K562 (cell line): ENCODE results near the gene EFCAB9. TPM values are rescaled to one million over a fixed set of nuclear protein-coding genes. Genes with fewer than 3 reads are reported as not detected.

Experiments
- ATAC-seq: fragments of 200-7000 bp; cut with Tn5 transposase; 3 replicates; pipeline ENCODE4 v1.9.1; 2020; ENCODE audit warnings: moderate library complexity
- BruUV-seq: library from RNA; stranded (reverse); fragments of 400-500 nt; replicated peaks from 2 replicates; lab custom pipeline; 2021; lab: Mats Ljungman, UMichigan
- CTCF ChIA-PET: fragments of 300-600 bp; formaldehyde crosslinking; extraction: SDS; loops from one replicate; lab custom pipeline; 2021; ENCODE audit warnings: low intra/inter-chr PET ratio; lab: Yijun Ruan, JAX
- POLR2A ChIA-PET: fragments of 300-600, 350-650 bp; sonication (Branson Sonifier 250); formaldehyde crosslinking; extraction: SDS; loops from one replicate; lab custom pipeline; 2021; ENCODE audit warnings: antibody characterized with exemption, inconsistent platforms; lab: Yijun Ruan, JAX
- DNase-seq, 4 experiments: peaks; one replicate each; pipeline versions ENCODE4 v3.0.0 to v3.0.0-alpha.2; 2011 to 2018; ENCODE audit warnings: low spot score in 3 of 4, mixed read lengths in 3 of 4; ENCODE audit errors: extremely low read depth in 1 of 4
- FAIRE-seq: peaks from 2 replicates; lab custom pipeline; 2011; peaks lifted over from hg19 to GRCh38; lab: Jason Lieb, UNC
- H2AFZ ChIP-seq: 2 replicates; pipeline ENCODE4 v1.6.0; 2011; ENCODE audit warnings: low read depth, low read length, control low read depth, inconsistent platforms
- H3K27ac ChIP-seq: fragments of 200-600 bp; 3 replicates; pipeline ENCODE4 v1.8.0; 2011; ENCODE audit warnings: low read depth, mild to moderate bottlenecking, control low read depth, inconsistent platforms, low read length, moderate library complexity, mixed read lengths; ENCODE audit errors: extremely low read depth
- H3K27me3 ChIP-seq, 2 experiments: fragments of 300-600 bp in 1 of 2; 2 replicates in 1 of 2; 3 replicates in 1 of 2; pipeline versions ENCODE4 v1.6.0 to v1.8.0; 2011; ENCODE audit warnings: inconsistent platforms in 2 of 2, low read length in 2 of 2, mild to moderate bottlenecking in 1 of 2, mixed read lengths in 1 of 2, moderate library complexity in 1 of 2; ENCODE audit not compliant: control insufficient read depth in 2 of 2, insufficient read depth in 2 of 2
- H3K36me3 ChIP-seq: fragments of 300-600 bp; 3 replicates; pipeline ENCODE4 v1.8.0; 2011; ENCODE audit warnings: mild to moderate bottlenecking, low read length, inconsistent platforms; ENCODE audit not compliant: control insufficient read depth, insufficient read depth
- H3K4me1 ChIP-seq, 2 experiments: fragments of 200-600 bp in 1 of 2; replicated peaks in 1 of 2; 2 replicates in 1 of 2; 3 replicates in 1 of 2; pipeline versions ENCODE4 v1.5.1 to v1.8.0; 2011; ENCODE audit warnings: inconsistent platforms in 2 of 2, low read length in 2 of 2, mild to moderate bottlenecking in 1 of 2, mixed read lengths in 1 of 2, moderate library complexity in 1 of 2; ENCODE audit not compliant: control insufficient read depth in 2 of 2, insufficient read depth in 2 of 2
- H3K4me2 ChIP-seq: 2 replicates; pipeline ENCODE4 v1.6.1; 2011; ENCODE audit warnings: low read length, control low read depth, inconsistent platforms, mixed read lengths; ENCODE audit not compliant: insufficient read depth
- H3K4me3 ChIP-seq: fragments of 200-600 bp; sonication (generic), shearing (Covaris generic); 2 replicates; pipeline ENCODE4 v1.5.1; 2016; ENCODE audit warnings: control low read depth, inconsistent platforms
- H3K79me2 ChIP-seq: fragments of 200-600 bp; 3 replicates; pipeline ENCODE4 v1.8.0; 2011; ENCODE audit warnings: low read length, inconsistent platforms; ENCODE audit not compliant: control insufficient read depth, insufficient read depth
- H3K9ac ChIP-seq, 2 experiments: 2 replicates each; pipeline versions ENCODE4 v1.6.0 to v1.6.1; 2011; ENCODE audit warnings: low read depth in 2 of 2, low read length in 2 of 2, control low read depth in 1 of 2, inconsistent platforms in 1 of 2, mild to moderate bottlenecking in 1 of 2, mixed read lengths in 1 of 2; ENCODE audit not compliant: insufficient read depth in 1 of 2
- H3K9me1 ChIP-seq: one replicate; pipeline ENCODE4 v1.6.0; 2011; ENCODE audit warnings: inconsistent platforms, mild to moderate bottlenecking, low read length, moderate library complexity; ENCODE audit not compliant: control insufficient read depth, insufficient read depth
- H3K9me3 ChIP-seq: replicated peaks from 2 replicates; pipeline ENCODE4 v1.5.1; 2011; ENCODE audit warnings: low read depth, low read length, inconsistent platforms; ENCODE audit not compliant: control insufficient read depth, insufficient read depth
- H4K20me1 ChIP-seq: replicated peaks from 2 replicates; pipeline ENCODE4 v1.6.1; 2011; ENCODE audit warnings: low read length, inconsistent platforms, mixed read lengths; ENCODE audit not compliant: control insufficient read depth, insufficient read depth
- ASH1L ChIP-seq: fragments of 450-650 bp; IDR thresholded peaks from 2 replicates; pipeline ENCODE4 v1.6.1; 2018; ENCODE audit warnings: borderline replicate concordance, mild to moderate bottlenecking, low read depth; ENCODE audit not compliant: partially characterized antibody
- BACH1 ChIP-seq: fragments of 200-800 bp; sonication (Bioruptor generic); IDR thresholded peaks from 2 replicates; pipeline ENCODE4 v1.6.1; 2016; ENCODE audit warnings: missing genetic modification characterization, missing compliant biosample characterization
- CCNT2 ChIP-seq: IDR thresholded peaks from 2 replicates; pipeline ENCODE4 v1.6.1; 2011; ENCODE audit warnings: borderline replicate concordance, low read depth, mild to moderate bottlenecking, moderate library complexity, mixed read lengths, low read length; ENCODE audit not compliant: insufficient read length; ENCODE audit errors: extremely low read depth
- COPS2 ChIP-seq: fragments of 450-650 bp; conservative IDR thresholded peaks from 2 replicates; pipeline ENCODE4 v1.6.1; 2016; ENCODE audit warnings: mild to moderate bottlenecking, moderate library complexity
- CTCF ChIP-seq, 3 experiments: IDR thresholded peaks in 2 of 3; conservative IDR thresholded peaks in 1 of 3; 2 replicates each; pipeline ENCODE4 v1.5.1; 2011 to 2012; ENCODE audit warnings: low read length in 3 of 3, mild to moderate bottlenecking in 3 of 3, control low read depth in 2 of 3, improper control_type of control experiment in 1 of 3, inconsistent platforms in 1 of 3, low read depth in 1 of 3, mixed read lengths in 1 of 3, moderate library complexity in 1 of 3; ENCODE audit not compliant: insufficient read depth in 2 of 3
- IFI16 ChIP-seq: fragments of 250-450 bp; sonication (Bioruptor Pico); IDR thresholded peaks from 2 replicates; pipeline ENCODE4 v2.1.2; 2022; ENCODE audit warnings: mild to moderate bottlenecking, inconsistent platforms
- KDM5B ChIP-seq: fragments of 200-600 bp; sonication (generic); IDR thresholded peaks from 2 replicates; pipeline ENCODE4 v1.6.1; 2012; ENCODE audit warnings: low read depth, mild to moderate bottlenecking, moderate library complexity, low read length, control low read depth, inconsistent platforms; ENCODE audit not compliant: insufficient replicate concordance
- MLX ChIP-seq, 2 experiments: fragments of 450-650 bp in 1 of 2; sonication (generic) in 1 of 2; formaldehyde crosslinking; conservative IDR thresholded peaks; 2 replicates each; pipeline versions ENCODE4 v1.4.0 to v1.8.1; 2020 to 2022; ENCODE audit warnings: mild to moderate bottlenecking in 1 of 2, missing genetic modification reagents in 1 of 2
- MXI1 ChIP-seq: IDR thresholded peaks from 2 replicates; pipeline ENCODE4 v1.6.1; 2011; ENCODE audit warnings: low read depth, mild to moderate bottlenecking, improper control_type of control experiment, low read length
- NCOA6 ChIP-seq: fragments of 450-650 bp; IDR thresholded peaks from 2 replicates; pipeline ENCODE4 v1.6.1; 2017; ENCODE audit warnings: mild to moderate bottlenecking
- RBFOX2 ChIP-seq: fragments of 200-400 bp; formaldehyde crosslinking; IDR thresholded peaks from 2 replicates; pipeline ENCODE4 v1.6.1; 2017; ENCODE audit warnings: low read depth, mild to moderate bottlenecking, low read length, moderate library complexity
- RFX7 ChIP-seq: fragments of 250-450 bp; sonication (Bioruptor Pico); IDR thresholded peaks from 2 replicates; pipeline ENCODE4 v1.5.1; 2021; ENCODE audit warnings: mild to moderate bottlenecking
- TSHZ1 ChIP-seq: fragments of 250-450 bp; sonication (Bioruptor Pico); IDR thresholded peaks from 2 replicates; pipeline ENCODE4 v1.4.0; 2020; ENCODE audit warnings: mild to moderate bottlenecking, moderate library complexity
- ZC3H8 ChIP-seq: fragments of 450-650 bp; IDR thresholded peaks from 2 replicates; pipeline ENCODE4 v1.6.1; 2017
- WGBS: fragments of 100-300 bp; shearing (Covaris generic); methylation state at CpG from one replicate; pipeline ENCODE4 v1.1.6; 2016; ENCODE audit warnings: low coverage, mixed read lengths; ENCODE audit not compliant: insufficient coverage; ENCODE audit errors: missing lambda C conversion rate; 5-methylcytosine and 5-hydroxymethylcytosine counted together
- in situ Hi-C: fragments of 300-500 bp; cut with MboI; formaldehyde crosslinking; loops from 4 replicates; pipeline ENCODE4 v1.15.0; 2018; ENCODE audit warnings: inconsistent platforms, mixed read lengths
- intact Hi-C: fragments of 100-400 bp; cut with micrococcal nuclease; formaldehyde crosslinking; loops from 2 replicates; pipeline ENCODE4 v1.14.2; 2022
- polyA plus RNA-seq, 8 experiments: library from polyadenylated mRNA; depleted of rRNA in 4 of 8; stranded (reverse) in 5 of 8; unstranded in 3 of 8; fragments of >200 nt; fragmentation: Nextera tagmentation in 2 of 8; fragmentation: Illumina TruSeq in 1 of 8; extraction: Ambion mirVana in 2 of 8; extraction: Trizol in 1 of 8; gene quantifications; 2 replicates each; pipeline versions ENCODE4 v1.2.1 to v1.2.3, GENCODE V29; 2011 to 2014; ENCODE audit warnings: inconsistent platforms in 1 of 8, missing spikeins in 1 of 8
- total RNA-seq, 7 experiments: library from RNA; depleted of rRNA in 6 of 7; stranded (reverse); fragments of >200 nt in 6 of 7; fragmentation: Illumina TruSeq in 2 of 7; extraction: Trizol in 2 of 7; gene quantifications; 2 replicates each; pipeline versions ENCODE4 v1.2.1 to v1.2.3, GENCODE V29; 2011 to 2021; ENCODE audit warnings: low replicate concordance in 1 of 7

Gene EFCAB9
- total and polyA plus RNA-seq, 9 of the 15 experiments (the other 6 are each of a cell fraction or from before 2014, with no cell fraction given): not detected

GRCh38 chr5:172165465-172165864 is 28.5 kb upstream of the EFCAB9 start (continued):
- TF ChIP-seq TSHZ1 (CRISPR knock-in tag) (no peak), MLX (CRISPR knock-in tag; conservative IDR thresholded peaks at IDR 0.05) (no peak)

- no peak for FAIRE-seq
- no peaks in the 10 kb centered on the region for H3K79me2 ChIP-seq
- POLR2A ChIA-PET: no interaction called here
- TF ChIP-seq CCNT2: no peak
- TF ChIP-seq RBFOX2: no peak
- no peak for TF ChIP-seq CTCF (IDR thresholded peaks at IDR 0.05 in 2 of 3, conservative IDR thresholded peaks at IDR 0.05 in 1 of 3; ENCODE audit: insufficient read depth in 2 of 3, low read depth in 1 of 3, low read length in 3 of 3)
- no peak for TF ChIP-seq MXI1
- no peak for TF ChIP-seq KDM5B
- no peak for TF ChIP-seq RFX7 (CRISPR knock-in tag)
- no peak for TF ChIP-seq COPS2
- TF ChIP-seq IFI16 (CRISPR knock-in tag): no peak
- no peak for TF ChIP-seq ASH1L
- no peak for TF ChIP-seq NCOA6
- TF ChIP-seq BACH1 (tag): no peak
- TF ChIP-seq ZC3H8: no peak
Measured at GRCh38 chr5:172166030-172166826, 27.7 kb upstream of the EFCAB9 start.

More at GRCh38 chr5:172166030-172166826, 27.7 kb upstream of the EFCAB9 start:
- no peak for ATAC-seq
- Histone ChIP-seq H3K9ac (no peak overlapping the region), H2AFZ (no peak overlapping the region), H3K4me3 (no peak overlapping the region), H3K36me3 (no peaks in the 10 kb centered on the region), H4K20me1 (no peaks in the 10 kb centered on the region), H3K27me3 (peaks cover 0 to 8% of the 10 kb centered on the region in 2 experiments; a peak in 3 of 5 replicates), H3K4me2 (no peak overlapping the region), H3K27ac (no peak overlapping the region), H3K9me3 (no peaks in the 10 kb centered on the region), H3K9me1 (peaks cover 4% of the 10 kb centered on the region), H3K4me1 (peaks cover 0 to 10% of the 10 kb centered on the region in 2 experiments; a peak in 2 of 5 replicates)
- no peak for DNase-seq
- CTCF ChIA-PET: no interaction called here
- intact Hi-C loops (no loop called here), in situ Hi-C loops (no loop called here)
- BruUV-seq: no TSS peak
- 68% methylated on average over 15 of the region's 16 CpGs for WGBS
